Activated T-helper 2 cell treated with anti-CD3 and anti-CD28 coated beads, Interferon-gamma antibody, Interleukin-2, Interleukin-4, amounts not matched to agents 10 μg/mL and 5 μg/mL and 100 μg/mL, durations not matched to agents 14 hours and 24 hours and 36 hours (primary cell): ENCODE data around the gene MMD. TPM values are rescaled to one million over a fixed set of nuclear protein-coding genes. Genes with fewer than 3 reads are reported as not detected.
"Not testable (repeated sequence)": the region's sequence is repeated elsewhere in the genome, so short reads cannot be mapped to it uniquely, and the experiment has no call there.

Experiments
- DNase-seq: peaks from one replicate; pipeline ENCODE4 v3.0.0; 2021; ENCODE audit warnings: low spot score
- H3K27ac Mint-ChIP-seq: one replicate; pipeline ENCODE4 v1.8.0; 2021; ENCODE audit warnings: mixed read lengths
- H3K27me3 Mint-ChIP-seq: one replicate; pipeline ENCODE4 v1.8.0; 2021; ENCODE audit warnings: low read depth, mixed read lengths
- H3K36me3 Mint-ChIP-seq: one replicate; pipeline ENCODE4 v1.8.0; 2021; ENCODE audit warnings: low read depth, mixed read lengths
- H3K4me1 Mint-ChIP-seq: one replicate; pipeline ENCODE4 v1.8.0; 2021; ENCODE audit warnings: low read depth, mixed read lengths
- H3K4me3 Mint-ChIP-seq: one replicate; pipeline ENCODE4 v1.8.0; 2021; ENCODE audit warnings: low read depth, mild to moderate bottlenecking, moderate library complexity, mixed read lengths
- H3K9me3 Mint-ChIP-seq: one replicate; pipeline ENCODE4 v1.8.0; 2021; ENCODE audit warnings: mixed read lengths
- intact Hi-C: fragments of 100-400 bp; cut with micrococcal nuclease; formaldehyde crosslinking; loops from one replicate; pipeline ENCODE4 v1.15.1; 2023
- total RNA-seq: library from RNA; stranded (reverse); gene quantifications from 2 replicates; pipeline ENCODE4 v1.2.3, GENCODE V29; 2022

Gene MMD
- total RNA-seq, 1 donor from 2014 or later = 30.1 TPM

GRCh38 chr17:55452139-55452790 is 30.6 kb upstream of the MMD start:
- DNase-seq = no peak
- no peak overlapping the region for H3K27ac Mint-ChIP-seq
- no peak overlapping the region for H3K4me3 Mint-ChIP-seq
- H3K27me3 Mint-ChIP-seq = peaks cover 15% of the 10 kb centered on the region
- no peaks in the 10 kb centered on the region for H3K9me3 Mint-ChIP-seq
- no peaks in the 10 kb centered on the region for H3K36me3 Mint-ChIP-seq
- intact Hi-C loops = no loop called here
- peaks cover 16% of the 10 kb centered on the region for H3K4me1 Mint-ChIP-seq

- Mint-ChIP-seq H3K27ac (no peak overlapping the region), H3K9me3 (no peaks in the 10 kb centered on the region), H3K4me1 (peaks cover 15% of the 10 kb centered on the region), H3K27me3 (peaks cover 15% of the 10 kb centered on the region), H3K36me3 (no peaks in the 10 kb centered on the region), H3K4me3 (no peak overlapping the region)
- intact Hi-C loops = no loop called here
- no peak for DNase-seq
These were observed 30.1 kb upstream of the MMD start for GRCh38 chr17:55451758-55452138.

- Mint-ChIP-seq H3K4me1 (peaks cover 14% of the 10 kb centered on the region), H3K9me3 (no peaks in the 10 kb centered on the region), H3K27me3 (peaks cover 15% of the 10 kb centered on the region), H3K4me3 (no peak overlapping the region), H3K36me3 (no peaks in the 10 kb centered on the region), H3K27ac (no peak overlapping the region)
- DNase-seq = no peak
- intact Hi-C loops = no loop called here
These were observed 29.6 kb upstream of the MMD start for GRCh38 chr17:55451203-55451641.

DNA sequence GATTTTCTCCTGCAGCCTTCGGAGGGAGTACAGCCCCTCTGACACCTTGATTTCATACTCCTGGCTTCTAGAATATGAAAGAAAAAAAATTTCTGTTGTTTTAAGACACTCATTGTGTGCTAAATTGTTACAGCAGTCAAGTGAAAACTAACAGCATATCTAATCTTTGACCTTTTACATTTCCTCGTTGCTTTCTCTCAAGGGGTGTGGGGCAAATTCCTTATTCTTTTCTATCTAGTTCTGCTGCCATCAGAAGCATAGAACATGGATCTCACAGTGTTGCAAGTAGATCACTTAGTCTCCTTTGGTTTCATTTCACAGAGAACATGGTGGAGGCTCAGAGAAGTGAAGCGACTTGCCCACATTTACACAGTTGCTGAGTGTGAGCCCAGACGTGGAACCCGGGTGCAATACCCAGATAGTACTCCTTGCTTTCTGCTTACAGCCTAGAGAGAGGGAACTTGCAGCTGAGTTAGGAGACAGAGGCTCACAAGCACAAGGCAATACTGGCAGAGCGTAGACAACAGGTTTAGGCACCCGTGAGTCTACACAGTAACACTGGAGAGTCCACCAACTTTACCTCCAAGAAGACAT is 28.7 kb upstream of the MMD start:
- peaks cover 11% of the 10 kb centered on the region for H3K27me3 Mint-ChIP-seq
- no peaks in the 10 kb centered on the region for H3K36me3 Mint-ChIP-seq
- no peak overlapping the region for H3K4me3 Mint-ChIP-seq

DNA sequence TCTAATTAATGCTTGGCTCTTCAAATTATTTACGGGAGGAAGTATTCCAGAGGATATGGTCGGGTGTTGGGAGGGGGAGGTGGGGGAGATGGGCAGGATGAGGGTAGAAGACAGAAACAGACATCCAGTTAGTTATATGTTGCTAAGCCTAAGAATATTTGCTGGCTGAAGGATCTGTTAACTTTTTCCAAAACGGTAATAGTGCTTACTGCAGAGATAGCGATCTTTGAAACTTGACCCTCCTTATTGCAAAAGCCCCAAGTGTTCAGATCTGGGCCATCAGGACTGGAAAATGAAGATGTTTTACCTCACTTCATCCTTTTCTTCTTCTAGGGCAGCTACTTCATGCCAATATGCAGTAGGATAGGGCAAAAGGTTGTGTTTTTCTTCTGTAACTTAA is 27.0 kb upstream of the MMD start:
- H3K27ac Mint-ChIP-seq = no peak overlapping the region

More for the DNA sequence above, 28.7 kb upstream of the MMD start:
- no peaks in the 10 kb centered on the region for H3K9me3 Mint-ChIP-seq
- no peak overlapping the region for H3K27ac Mint-ChIP-seq
- no peak for DNase-seq
- peaks cover 14% of the 10 kb centered on the region for H3K4me1 Mint-ChIP-seq
- intact Hi-C loops = no loop called here

GRCh38 chr17:55446581-55447205 is 25.1 kb upstream of the MMD start:
- H3K27ac Mint-ChIP-seq = no peak overlapping the region

More for the DNA sequence above, 27.0 kb upstream of the MMD start:
- Mint-ChIP-seq H3K4me1 (peaks cover 14% of the 10 kb centered on the region), H3K4me3 (no peak overlapping the region), H3K9me3 (no peaks in the 10 kb centered on the region), H3K27me3 (peaks cover 6% of the 10 kb centered on the region), H3K36me3 (no peaks in the 10 kb centered on the region)
- DNase-seq = no peak
- intact Hi-C loops = no loop called here

GRCh38 chr17:55446004-55446403 is 24.4 kb upstream of the MMD start:
- H3K4me3 Mint-ChIP-seq, H3K27ac Mint-ChIP-seq, DNase-seq, H3K36me3 Mint-ChIP-seq, H3K9me3 Mint-ChIP-seq, H3K4me1 Mint-ChIP-seq, intact Hi-C loops, H3K27me3 Mint-ChIP-seq: not testable (repeated sequence)

More at GRCh38 chr17:55446581-55447205, 25.1 kb upstream of the MMD start:
- Mint-ChIP-seq H3K4me1 (peaks cover 5% of the 10 kb centered on the region), H3K4me3 (no peak overlapping the region), H3K27me3 (peaks cover 7% of the 10 kb centered on the region), H3K9me3 (no peaks in the 10 kb centered on the region), H3K36me3 (no peaks in the 10 kb centered on the region)
- no peak for DNase-seq
- intact Hi-C loops = no loop called here

DNA sequence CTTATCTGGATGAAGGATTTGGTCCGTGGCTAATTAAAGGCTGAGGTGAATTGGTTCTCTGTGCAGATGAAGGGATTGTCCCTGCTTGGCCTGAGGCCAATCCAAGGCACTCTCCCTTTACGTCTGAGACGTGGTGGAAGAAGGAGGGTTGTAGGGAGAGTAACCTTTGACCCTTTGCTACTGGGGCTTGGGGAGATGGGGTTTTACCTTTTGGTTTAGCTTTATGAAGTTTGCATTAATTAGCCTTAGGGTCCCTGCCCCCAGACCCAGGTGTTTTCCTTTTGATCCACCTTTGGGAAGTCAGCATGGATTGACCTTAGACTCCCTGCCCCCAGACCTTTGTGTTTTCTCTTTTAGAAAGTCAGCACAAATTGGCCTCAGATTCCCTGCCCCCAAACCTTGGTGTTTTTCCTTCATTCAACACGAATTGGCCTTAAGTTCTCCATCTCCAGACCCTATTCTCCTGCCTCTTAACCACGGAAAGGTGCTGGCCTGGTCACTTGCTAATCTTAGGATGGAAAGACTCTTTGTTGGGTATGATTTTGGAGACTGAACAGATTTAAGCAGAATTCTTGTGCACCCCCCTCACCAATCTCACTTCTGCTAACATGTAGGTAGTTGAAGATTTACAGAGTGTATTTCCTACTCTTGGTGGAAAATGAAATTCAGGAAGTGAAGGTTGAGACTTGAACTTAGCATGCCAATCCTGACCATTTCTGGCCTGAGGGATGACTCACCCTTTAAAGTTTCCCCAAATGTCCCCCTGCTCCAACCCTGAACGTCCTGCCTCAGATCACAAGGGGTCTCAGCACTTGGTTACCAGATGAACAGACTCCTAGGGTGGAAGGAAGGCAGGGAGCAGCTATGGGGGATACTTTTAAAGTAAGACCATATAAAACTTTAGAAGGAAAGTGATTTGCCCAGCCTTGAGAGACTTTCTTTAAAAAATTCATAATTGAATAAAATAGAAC is 23.1 kb upstream of the MMD start:
- intact Hi-C loops = no loop called here
- no peaks in the 10 kb centered on the region for H3K9me3 Mint-ChIP-seq
- peaks cover 5% of the 10 kb centered on the region for H3K27me3 Mint-ChIP-seq
- no peaks in the 10 kb centered on the region for H3K36me3 Mint-ChIP-seq
- H3K4me3 Mint-ChIP-seq = no peak overlapping the region
- no peaks in the 10 kb centered on the region for H3K4me1 Mint-ChIP-seq
- H3K27ac Mint-ChIP-seq = no peak overlapping the region
- no peak for DNase-seq

DNA sequence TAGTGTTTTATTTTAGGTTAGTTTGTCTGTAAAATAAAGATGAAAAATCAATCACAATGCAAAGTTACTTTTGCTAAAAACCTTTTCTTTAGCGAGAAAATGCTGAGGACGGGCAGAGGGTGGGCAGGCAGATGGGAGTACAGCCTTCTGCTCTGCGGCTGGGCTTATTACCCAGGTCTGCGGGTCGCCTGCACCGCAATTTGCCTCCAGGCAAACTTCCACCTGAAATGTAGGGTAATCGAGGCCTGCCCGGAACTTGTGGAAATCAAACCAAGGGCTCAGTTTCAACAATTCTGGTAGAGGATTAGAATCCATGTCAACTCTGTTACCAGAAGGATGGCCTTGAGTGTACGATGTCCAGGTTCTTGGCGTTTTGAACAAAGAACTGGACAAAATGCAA is 22.3 kb upstream of the MMD start:
- Mint-ChIP-seq H3K27ac (no peak overlapping the region), H3K36me3 (no peaks in the 10 kb centered on the region)
- intact Hi-C loops = no loop called here

DNA sequence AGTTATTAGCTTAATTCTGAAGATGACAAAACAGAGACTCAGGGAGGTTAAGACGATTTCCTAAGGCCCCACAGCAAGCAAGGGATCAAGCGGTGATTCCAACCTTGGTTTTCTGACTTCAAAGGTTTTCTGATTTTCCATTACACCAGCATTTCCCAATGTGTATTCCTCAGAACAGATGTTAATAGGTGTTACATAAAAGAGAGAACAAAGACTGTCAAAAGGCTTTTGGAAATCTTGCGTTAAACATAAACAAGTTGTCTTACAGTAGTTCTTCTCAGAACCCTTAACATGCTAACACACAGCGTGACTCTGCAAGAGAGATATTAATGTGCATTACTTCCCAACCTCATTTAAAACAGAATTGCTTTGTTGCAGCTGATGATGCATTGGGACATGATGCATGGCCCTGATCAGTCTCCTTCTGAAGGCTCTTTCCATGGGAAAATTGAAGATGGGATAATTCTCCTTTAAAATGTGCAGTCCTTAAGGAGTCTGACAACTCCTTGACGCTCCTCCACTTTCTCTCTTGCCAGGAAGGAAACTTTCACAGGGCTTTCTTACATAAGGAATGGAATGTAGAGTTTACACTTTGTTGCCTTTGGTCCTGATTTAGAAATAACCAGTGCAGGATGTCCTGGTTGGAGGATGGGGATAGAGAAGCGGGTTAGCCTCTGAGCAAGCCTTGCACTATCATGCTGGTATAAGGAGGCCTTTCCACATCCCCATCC is 21.5 kb upstream of the MMD start:
- Mint-ChIP-seq H3K4me1 (no peaks in the 10 kb centered on the region), H3K27me3 (peaks cover 9% of the 10 kb centered on the region), H3K9me3 (no peaks in the 10 kb centered on the region), H3K36me3 (no peaks in the 10 kb centered on the region), H3K27ac (no peak overlapping the region), H3K4me3 (no peak overlapping the region)
- DNase-seq = no peak
- intact Hi-C loops = no loop called here

More for the DNA sequence above, 22.3 kb upstream of the MMD start:
- peaks cover 7% of the 10 kb centered on the region for H3K27me3 Mint-ChIP-seq
- no peaks in the 10 kb centered on the region for H3K9me3 Mint-ChIP-seq
- no peaks in the 10 kb centered on the region for H3K4me1 Mint-ChIP-seq
- no peak overlapping the region for H3K4me3 Mint-ChIP-seq
- DNase-seq = no peak

GRCh38 chr17:55442462-55442861 is 20.8 kb upstream of the MMD start:
- intact Hi-C loops = no loop called here
- Mint-ChIP-seq H3K27me3 (peaks cover 14% of the 10 kb centered on the region), H3K9me3 (no peaks in the 10 kb centered on the region), H3K4me1 (peaks cover 1% of the 10 kb centered on the region), H3K27ac (no peak overlapping the region), H3K4me3 (no peak overlapping the region), H3K36me3 (no peaks in the 10 kb centered on the region)
- no peak for DNase-seq

GRCh38 chr17:55441544-55441943 is 19.9 kb upstream of the MMD start:
- Mint-ChIP-seq H3K9me3 (no peaks in the 10 kb centered on the region), H3K27me3 (peaks cover 19% of the 10 kb centered on the region), H3K36me3 (no peaks in the 10 kb centered on the region), H3K4me3 (no peak overlapping the region), H3K27ac (no peak overlapping the region), H3K4me1 (peaks cover 10% of the 10 kb centered on the region)
- intact Hi-C loops = no loop called here
- DNase-seq = no peak
